Esophagus mucosa (tissue), 1 donor: ENCODE measurements around the gene LDB2. TPM values are rescaled to one million over a fixed set of nuclear protein-coding genes. Genes with fewer than 3 reads are reported as not detected.

ENCODE experiments used
- ATAC-seq: fragments of 200-7000 bp; cut with Tn5 transposase; one replicate; pipeline ENCODE4 v1.9.1; 2020
- total RNA-seq: library from RNA; stranded (reverse); gene quantifications from one replicate; pipeline ENCODE4 v1.2.4, GENCODE V29; 2023
- donor health status: DM: yes; HTN: yes; CAD: no.

LDB2 gene
- total RNA-seq, 1 donor from 2014 or later, result 4.9 TPM

DNA sequence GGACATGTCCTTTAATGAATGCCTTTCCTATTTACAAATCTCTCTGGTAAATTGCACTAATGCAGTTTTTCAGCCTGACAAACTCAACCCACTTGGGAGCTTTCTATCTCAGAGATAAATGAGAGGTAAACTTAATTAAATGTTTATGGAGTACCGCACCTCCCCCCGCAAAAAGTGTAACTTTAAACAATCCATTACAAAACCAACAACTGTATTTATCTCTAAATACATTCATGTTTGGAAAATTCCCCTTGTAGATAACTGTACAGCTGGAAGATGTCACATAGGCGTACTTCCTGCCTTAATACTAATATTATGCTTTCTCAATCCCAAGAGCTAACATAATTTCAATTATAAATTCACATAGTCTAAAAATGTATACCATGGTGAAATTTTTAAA, 215.5 kb downstream of the LDB2 start:
- ATAC-seq, result no peak

GRCh38 chr4:16677001-16677944, 221.2 kb downstream of the LDB2 start:
- ATAC-seq, result no peak

GRCh38 chr4:16676230-16676770, 222.1 kb downstream of the LDB2 start:
- no peak for ATAC-seq

DNA sequence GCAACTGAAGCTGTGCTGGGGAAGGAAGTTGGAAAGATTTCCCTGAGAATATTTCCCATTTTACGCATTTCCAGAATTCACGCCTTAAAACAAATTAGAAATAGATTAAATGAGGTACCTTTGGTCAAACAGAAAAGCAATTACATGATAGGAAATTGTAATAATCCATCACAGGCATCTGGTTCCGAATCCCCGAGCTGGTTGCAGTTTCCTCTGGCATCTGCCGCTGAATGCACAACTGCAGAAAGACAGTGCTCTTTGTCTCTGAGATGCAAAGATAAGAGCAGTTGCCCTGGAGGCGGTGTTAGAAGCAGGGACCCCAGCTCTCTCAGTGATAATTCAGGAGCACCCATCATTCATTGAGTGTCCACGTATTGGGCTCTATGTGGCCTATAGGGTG, 224.4 kb downstream of the LDB2 start:
- ATAC-seq, result no peak

GRCh38 chr4:16672421-16672820, 226.0 kb downstream of the LDB2 start:
- ATAC-seq, result no peak

- no peak for ATAC-seq
Measured at GRCh38 chr4:16671741-16672140, 226.7 kb downstream of the LDB2 start.

DNA sequence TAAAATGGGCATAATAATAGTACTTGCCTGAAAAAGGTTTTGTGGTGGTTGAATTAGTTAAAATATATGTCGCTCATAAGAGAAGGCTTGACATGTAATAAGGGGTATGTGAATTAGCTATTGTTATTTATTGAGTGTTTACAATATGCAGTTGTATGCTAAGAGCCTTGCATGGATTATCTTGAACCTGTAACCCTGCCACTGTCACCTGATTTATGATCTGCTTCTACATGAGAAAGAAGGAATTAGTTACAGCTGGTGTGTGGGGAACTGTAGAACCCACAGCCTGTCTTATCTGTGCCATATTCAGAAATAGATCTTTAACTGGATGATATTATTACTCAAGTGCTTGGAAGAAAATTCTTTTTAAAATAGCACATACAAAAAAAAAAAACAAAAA, 227.7 kb downstream of the LDB2 start:
- ATAC-seq, result no peak

GRCh38 chr4:16669036-16669435, 229.4 kb downstream of the LDB2 start:
- no peak for ATAC-seq

GRCh38 chr4:16668488-16668887, 230.0 kb downstream of the LDB2 start:
- no peak for ATAC-seq

DNA sequence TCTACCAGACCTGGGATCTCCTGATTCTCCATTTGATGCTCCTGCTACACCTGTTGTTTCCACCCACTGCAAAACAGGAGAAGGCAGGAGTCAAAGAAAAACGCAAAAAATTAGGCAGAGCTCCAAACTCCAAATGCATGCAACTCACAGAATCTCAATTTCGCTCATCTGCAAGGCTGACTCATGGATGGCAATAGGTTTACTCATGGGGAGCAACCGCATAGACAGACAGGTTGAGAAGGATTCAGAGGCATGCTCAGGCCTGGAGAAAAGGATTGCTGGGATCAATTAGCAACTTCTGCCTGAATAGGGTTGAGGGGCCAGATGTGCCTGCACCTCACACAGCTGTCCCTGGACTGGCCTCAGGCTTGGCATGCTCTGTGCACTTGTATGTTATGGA, 231.0 kb downstream of the LDB2 start:
- ATAC-seq, result peak; percentile 77

DNA sequence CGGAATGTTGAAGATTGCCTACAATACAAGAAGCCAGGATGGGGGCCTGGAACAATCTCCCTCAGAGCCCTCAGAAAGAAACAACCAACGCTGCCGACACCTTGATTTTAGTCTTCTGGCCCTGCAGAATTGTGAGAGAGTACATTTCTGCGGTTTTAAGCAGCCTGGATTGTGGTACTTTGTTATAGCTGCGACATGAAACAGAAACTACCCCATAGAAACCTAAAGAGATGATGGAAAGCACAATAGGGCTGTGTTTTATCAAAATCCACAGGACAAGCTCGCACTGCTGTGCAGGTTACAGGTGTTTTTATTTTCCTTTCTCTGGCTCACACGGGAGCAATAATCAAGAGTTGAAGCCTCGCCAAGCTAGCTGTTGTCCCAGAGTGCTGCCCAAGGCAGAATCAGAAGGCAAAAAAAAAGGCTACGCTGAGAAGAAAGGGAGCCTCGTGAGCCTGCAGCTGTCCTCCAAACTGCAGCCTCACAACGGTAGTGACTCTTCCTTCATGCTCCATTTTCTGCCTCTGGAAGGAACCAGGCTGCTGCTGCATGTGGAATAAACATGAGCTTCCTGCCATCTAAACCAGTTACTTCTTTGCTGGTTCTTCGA, 232.4 kb downstream of the LDB2 start:
- ATAC-seq, result no peak

DNA sequence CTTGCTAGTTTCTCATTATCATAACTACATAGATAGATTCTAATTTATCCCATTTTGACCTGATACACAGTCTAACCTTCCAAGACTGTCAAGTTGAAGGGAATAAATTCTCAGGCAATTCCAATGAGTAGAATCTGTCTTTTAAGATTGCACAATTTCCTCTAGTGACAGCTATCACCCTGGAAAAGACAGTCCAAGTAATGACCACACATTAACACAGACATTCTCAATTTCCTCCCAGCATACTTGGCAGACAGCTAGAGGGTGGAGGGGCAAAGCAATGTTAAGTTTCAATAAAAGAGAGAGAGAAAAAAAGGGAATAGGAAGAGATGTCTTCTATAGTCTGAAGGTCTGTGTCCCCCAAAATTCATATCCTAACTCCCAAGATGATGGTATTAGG, 234.7 kb downstream of the LDB2 start:
- no peak for ATAC-seq

- ATAC-seq, result no peak
Measured at GRCh38 chr4:16663307-16663706, 235.1 kb downstream of the LDB2 start.

- no peak for ATAC-seq
Measured at GRCh38 chr4:16661813-16662212, 236.6 kb downstream of the LDB2 start.

DNA sequence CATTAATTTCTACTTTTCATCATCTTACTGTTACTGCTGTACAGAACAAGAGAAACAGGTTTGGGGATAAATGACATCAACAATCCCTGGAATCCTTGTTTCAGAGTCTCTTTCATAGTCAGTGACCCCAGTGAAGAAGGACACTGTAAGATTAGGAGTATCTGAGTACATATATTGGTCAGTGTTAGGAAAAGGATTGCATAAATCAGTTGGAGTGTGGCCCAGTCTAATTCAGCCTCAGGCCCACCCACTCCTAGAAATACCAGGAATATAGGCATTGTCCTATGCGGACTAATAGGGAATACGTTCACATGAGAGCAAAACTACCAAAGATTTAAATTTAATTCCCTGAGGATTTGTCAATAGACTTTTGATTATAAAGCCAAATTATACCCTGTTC, 237.8 kb downstream of the LDB2 start:
- ATAC-seq, result no peak

- ATAC-seq, result no peak
Measured at GRCh38 chr4:16659694-16660093, 238.8 kb downstream of the LDB2 start.

GRCh38 chr4:16659079-16659478, 239.4 kb downstream of the LDB2 start:
- no peak for ATAC-seq

DNA sequence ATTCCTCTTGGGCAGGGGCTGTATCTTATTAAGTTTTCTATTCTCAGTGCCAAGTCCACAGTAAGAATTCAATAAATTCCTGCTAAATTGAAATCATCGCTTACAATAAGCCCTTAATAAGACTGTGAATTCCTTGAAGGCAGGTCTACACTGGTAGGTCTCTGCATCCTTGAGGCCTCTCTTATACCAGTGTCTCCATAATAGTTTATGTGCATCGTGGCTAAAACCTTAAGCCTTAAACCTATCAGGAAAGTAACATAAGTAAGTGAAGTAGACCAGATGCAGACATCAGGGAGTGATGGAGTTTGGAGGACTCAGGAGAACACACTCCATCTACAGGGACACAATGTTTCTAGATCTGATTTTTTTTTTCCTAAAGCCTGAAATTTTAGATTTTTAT, 240.3 kb downstream of the LDB2 start:
- no peak for ATAC-seq

DNA sequence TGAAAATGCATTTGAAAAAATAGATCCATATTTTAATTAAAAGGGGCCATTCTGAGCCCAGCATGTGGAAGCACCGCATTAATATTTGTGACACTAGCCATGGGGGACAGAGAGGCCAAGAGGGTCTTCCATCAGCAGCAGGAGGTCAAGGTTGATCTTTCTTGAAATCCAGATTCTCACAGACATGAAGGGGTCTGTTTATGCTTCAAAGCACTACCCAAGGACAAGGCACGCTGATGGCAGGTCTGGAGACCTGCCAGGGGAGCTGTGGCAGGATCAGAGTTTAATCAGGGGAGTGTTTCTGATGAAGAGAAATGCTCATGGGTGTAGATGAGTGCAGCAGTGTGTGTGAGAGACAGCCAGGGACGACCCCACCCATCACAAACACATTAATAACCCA, 243.3 kb downstream of the LDB2 start:
- ATAC-seq, result no peak

- ATAC-seq, result no peak
Measured at GRCh38 chr4:16652732-16653305, 245.6 kb downstream of the LDB2 start.

DNA sequence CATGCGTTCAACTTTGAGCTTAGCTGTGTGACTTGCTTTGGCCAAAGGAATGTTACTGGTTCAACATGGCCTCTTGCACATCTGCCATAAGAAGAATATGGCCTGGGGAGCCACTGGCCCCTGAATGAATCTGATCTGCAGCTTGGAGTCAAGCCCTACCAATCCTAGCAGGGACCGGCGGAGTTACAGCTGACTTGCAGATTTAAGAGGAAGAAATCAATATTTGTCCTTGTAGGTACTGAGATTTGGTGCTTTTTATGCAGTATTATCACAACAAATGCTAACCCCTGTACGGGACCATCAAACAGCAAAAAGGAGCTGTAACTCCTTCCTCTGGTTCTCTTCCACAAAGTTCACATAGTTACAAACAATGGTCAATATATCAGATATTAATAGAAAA, 252.0 kb downstream of the LDB2 start:
- no peak for ATAC-seq

- ATAC-seq, result no peak
Measured at GRCh38 chr4:16643893-16644292, 254.6 kb downstream of the LDB2 start.

DNA sequence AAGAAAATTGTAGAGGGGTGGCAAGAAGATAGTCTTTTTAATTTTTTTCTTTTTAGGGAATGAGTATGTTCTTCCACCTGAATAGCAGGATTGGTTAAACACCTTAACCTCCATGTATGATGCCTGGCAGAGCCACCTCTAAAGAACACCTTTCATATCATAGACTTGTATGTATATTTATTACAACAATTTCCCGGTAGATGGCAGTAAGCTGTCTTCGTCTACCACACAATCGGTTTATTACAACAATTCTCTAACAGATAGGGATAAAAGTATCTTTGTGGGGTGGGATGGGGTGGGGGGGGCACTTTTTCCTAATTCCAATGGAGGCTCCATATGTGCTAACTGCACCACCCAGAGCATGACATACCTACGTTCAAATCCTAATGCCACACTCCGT, 255.5 kb downstream of the LDB2 start:
- ATAC-seq, result no peak

GRCh38 chr4:16641971-16642370, 256.5 kb downstream of the LDB2 start:
- no peak for ATAC-seq
